CD14-positive monocyte (primary cell): ENCODE measurements around the gene SLIT1. TPM values are rescaled to one million over a fixed set of nuclear protein-coding genes. Genes with fewer than 3 reads are reported as not detected.

Experiments
- DNase-seq, 3 donors: peaks; one replicate each; pipeline ENCODE4 v3.0.0-alpha.2; 2011 to 2022
- H2AFZ ChIP-seq: 2 replicates; pipeline ENCODE4 v1.6.0; 2012; ENCODE audit warnings: mild to moderate bottlenecking, low read depth, low read length, inconsistent platforms; ENCODE audit not compliant: insufficient read depth, poor library complexity, severe bottlenecking
- H3K27ac ChIP-seq, 2 donors: 1 replicate in 1 of 2; 2 replicates in 1 of 2; pipeline ENCODE4 v1.5.1; 2012 to 2013; ENCODE audit warnings: low read length in 2 of 2, control low read depth in 1 of 2, inconsistent platforms in 1 of 2, low read depth in 1 of 2, mild to moderate bottlenecking in 1 of 2
- H3K27me3 ChIP-seq, 2 donors: one replicate each; pipeline versions ENCODE4 v1.6.0 to v1.6.1; 2011 to 2013; ENCODE audit warnings: low read length in 2 of 2; ENCODE audit not compliant: control insufficient read depth in 2 of 2, insufficient read depth in 2 of 2
- H3K36me3 ChIP-seq, 2 donors: replicated peaks in 1 of 2; 1 replicate in 1 of 2; 2 replicates in 1 of 2; pipeline versions ENCODE4 v1.5.1 to v1.6.1; 2012 to 2013; ENCODE audit warnings: low read length in 2 of 2, control low read depth in 1 of 2, inconsistent platforms in 1 of 2, mild to moderate bottlenecking in 1 of 2; ENCODE audit not compliant: insufficient read depth in 2 of 2, control insufficient read depth in 1 of 2
- H3K4me1 ChIP-seq, 2 donors: 1 replicate in 1 of 2; 2 replicates in 1 of 2; pipeline versions ENCODE4 v1.5.1 to v1.6.1; 2012 to 2013; ENCODE audit warnings: low read length in 2 of 2, control low read depth in 1 of 2, inconsistent platforms in 1 of 2, mild to moderate bottlenecking in 1 of 2, moderate library complexity in 1 of 2; ENCODE audit not compliant: insufficient read depth in 2 of 2, control insufficient read depth in 1 of 2
- H3K4me2 ChIP-seq: replicated peaks from 2 replicates; pipeline ENCODE3; 2012; ENCODE audit warnings: low read length, moderate library complexity, mild to moderate bottlenecking; ENCODE audit not compliant: poor library complexity, severe bottlenecking; ENCODE audit errors: extremely low read depth
- H3K4me3 ChIP-seq, 3 experiments: fragments of 200-600 bp in 1 of 3; sonication (generic) in 1 of 3; replicated peaks in 1 of 3; 1 replicate in 2 of 3; 2 replicates in 1 of 3; pipeline ENCODE4 v1.5.1; 2011 to 2013; ENCODE audit warnings: low read length in 3 of 3, mild to moderate bottlenecking in 3 of 3, control low read depth in 2 of 3, low read depth in 2 of 3, inconsistent platforms in 1 of 3, moderate library complexity in 1 of 3
- H3K79me2 ChIP-seq: 2 replicates; pipeline ENCODE4 v1.6.0; 2012; ENCODE audit warnings: mild to moderate bottlenecking, control low read depth, inconsistent platforms, low read length, moderate library complexity; ENCODE audit not compliant: insufficient read depth
- H3K9ac ChIP-seq: 2 replicates; pipeline ENCODE4 v1.6.0; 2017; ENCODE audit warnings: low read length, mild to moderate bottlenecking; ENCODE audit not compliant: insufficient read depth, poor library complexity, severe bottlenecking
- H3K9me3 ChIP-seq, 2 donors: replicated peaks in 1 of 2; 1 replicate in 1 of 2; 2 replicates in 1 of 2; pipeline versions ENCODE4 v1.5.1 to v1.6.1; 2012 to 2013; ENCODE audit warnings: low read length in 2 of 2, control low read depth in 1 of 2; ENCODE audit not compliant: control insufficient read depth in 1 of 2, insufficient read depth in 1 of 2
- H4K20me1 ChIP-seq: 2 replicates; pipeline ENCODE4 v1.6.0; 2012; ENCODE audit warnings: mild to moderate bottlenecking, low read length, control low read depth, moderate library complexity; ENCODE audit not compliant: insufficient read depth
- H3K27ac Mint-ChIP-seq, 7 donors: one replicate each; pipeline ENCODE4 v1.8.0; 2020; ENCODE audit warnings: mild to moderate bottlenecking in 7 of 7, mixed read lengths in 7 of 7, moderate library complexity in 6 of 7, inconsistent platforms in 2 of 7
- H3K27me3 Mint-ChIP-seq, 3 donors: one replicate each; pipeline ENCODE4 v1.8.0; 2021 to 2022; ENCODE audit warnings: low read depth in 3 of 3, mild to moderate bottlenecking in 3 of 3, mixed read lengths in 3 of 3, moderate library complexity in 3 of 3, inconsistent platforms in 1 of 3
- H3K36me3 Mint-ChIP-seq, 2 donors: one replicate each; pipeline ENCODE4 v1.8.0; 2020; ENCODE audit warnings: mixed read lengths in 2 of 2, inconsistent platforms in 1 of 2, mild to moderate bottlenecking in 1 of 2
- H3K4me1 Mint-ChIP-seq: one replicate; pipeline ENCODE4 v1.8.0; 2020; ENCODE audit warnings: mild to moderate bottlenecking, mixed read lengths
- H3K4me3 Mint-ChIP-seq, 2 donors: one replicate each; pipeline ENCODE4 v1.8.0; 2020; ENCODE audit warnings: mild to moderate bottlenecking in 2 of 2, mixed read lengths in 2 of 2, moderate library complexity in 1 of 2
- H3K9me3 Mint-ChIP-seq, 7 donors: one replicate each; pipeline ENCODE4 v1.8.0; 2020 to 2022; ENCODE audit warnings: mixed read lengths in 7 of 7, mild to moderate bottlenecking in 6 of 7, moderate library complexity in 6 of 7, inconsistent platforms in 2 of 7
- CTCF ChIP-seq: fragments of 200-600 bp; IDR thresholded peaks from one replicate; pipeline ENCODE4 v1.8.0; 2022; ENCODE audit warnings: antibody characterized with exemption, mild to moderate bottlenecking
- WGBS: methylation state at CpG from one replicate; pipeline ENCODE4 v1.1.5; 2013; ENCODE audit warnings: missing lambda C conversion rate; ENCODE audit not compliant: insufficient coverage; 5-methylcytosine and 5-hydroxymethylcytosine counted together
- intact Hi-C, 2 donors: fragments of 100-400 bp; cut with micrococcal nuclease; formaldehyde crosslinking; loops; one replicate each; pipeline versions ENCODE4 v1.15.0 to v1.15.1; 2023
- polyA plus RNA-seq, 3 donors: library from polyadenylated mRNA; depleted of rRNA in 1 of 3; unstranded in 2 of 3; stranded (reverse) in 1 of 3; fragments of 300-500 nt in 2 of 3; fragments of >200 nt in 1 of 3; fragmentation: Illumina TruSeq in 2 of 3; gene quantifications; 1 replicate in 2 of 3; 2 replicates in 1 of 3; pipeline ENCODE4 v1.2.3, GENCODE V29; 2012 to 2021

The SLIT1 gene
- polyA plus RNA-seq, 3 donors, result 0.05 to 0.81 (median 0.16) TPM

GRCh38 chr10:96999987-97000386, 185.8 kb downstream of the SLIT1 start:
- Histone ChIP-seq H3K9me3 (no peaks in the 10 kb centered on the region), H3K9ac (no peak overlapping the region), H3K4me3 (no peak overlapping the region), H3K27me3 (no peaks in the 10 kb centered on the region), H3K79me2 (no peaks in the 10 kb centered on the region), H2AFZ (no peak overlapping the region), H3K36me3 (no peaks in the 10 kb centered on the region), H3K4me1 (no peaks in the 10 kb centered on the region), H3K27ac (no peak overlapping the region), H4K20me1 (no peaks in the 10 kb centered on the region), H3K4me2 (no peak overlapping the region)
- DNase-seq, result no peak
- peaks cover 0 to 5% of the 10 kb centered on the region in 2 donors for H3K36me3 Mint-ChIP-seq
- H3K4me1 Mint-ChIP-seq, result no peaks in the 10 kb centered on the region
- no peaks in the 10 kb centered on the region for H3K9me3 Mint-ChIP-seq
- WGBS, result 100% methylated on average over 2 of the region's 4 CpGs
- H3K4me3 Mint-ChIP-seq, result no peak overlapping the region
- intact Hi-C loops, result no loop called here
- no peak for TF ChIP-seq CTCF
- H3K27me3 Mint-ChIP-seq, result peaks cover 0 to 6% (median 2%) of the 10 kb centered on the region in 3 donors
- peak overlapping the region in 1 of 7 donors; percentile 27 for H3K27ac Mint-ChIP-seq

GRCh38 chr10:96999337-96999736, 186.4 kb downstream of the SLIT1 start:
- no peak overlapping the region for H2AFZ ChIP-seq
- no peaks in the 10 kb centered on the region for H3K9me3 Mint-ChIP-seq
- no peak overlapping the region for H3K27ac ChIP-seq
- H3K4me2 ChIP-seq, result no peak overlapping the region
- H3K79me2 ChIP-seq, result no peaks in the 10 kb centered on the region
- H3K27me3 ChIP-seq, result no peaks in the 10 kb centered on the region
- H3K9ac ChIP-seq, result no peak overlapping the region
- TF ChIP-seq CTCF, result no peak
- H3K36me3 Mint-ChIP-seq, result peaks cover 0 to 5% of the 10 kb centered on the region in 2 donors
- H3K4me3 ChIP-seq, result no peak overlapping the region
- no peak overlapping the region for H3K4me3 Mint-ChIP-seq
- peaks cover 0 to 6% (median 2%) of the 10 kb centered on the region in 3 donors for H3K27me3 Mint-ChIP-seq
- no peaks in the 10 kb centered on the region for H3K4me1 ChIP-seq
- H3K36me3 ChIP-seq, result no peaks in the 10 kb centered on the region
- H4K20me1 ChIP-seq, result no peaks in the 10 kb centered on the region
- no peak for DNase-seq
- H3K9me3 ChIP-seq, result no peaks in the 10 kb centered on the region
- intact Hi-C loops, result no loop called here
- no peak overlapping the region for H3K27ac Mint-ChIP-seq
- 100% methylated on average over 3 of the region's 4 CpGs for WGBS
- H3K4me1 Mint-ChIP-seq, result no peaks in the 10 kb centered on the region
